GM12878 (cell line): ENCODE data around the gene NDUFA12. TPM values are rescaled to one million over a fixed set of nuclear protein-coding genes. Genes with fewer than 3 reads are reported as not detected.

Experiments used
- ATAC-seq: fragments of 200-7000 bp; cut with Tn5 transposase; 3 replicates; pipeline ENCODE4 v1.9.1; 2020; ENCODE audit warnings: mild to moderate bottlenecking, moderate library complexity
- BruUV-seq: library from RNA; stranded (reverse); fragments of 400-500 nt; replicated peaks from 2 replicates; lab custom pipeline; 2021; lab: Mats Ljungman, UMichigan
- CTCF ChIA-PET: fragments of 300-600 bp; sonication (Branson Sonifier 250); formaldehyde crosslinking; extraction: SDS; loops from one replicate; lab custom pipeline; 2021; ENCODE audit warnings: inconsistent platforms; lab: Yijun Ruan, JAX
- POLR2A ChIA-PET: fragments of 350-600 bp; formaldehyde crosslinking; extraction: SDS; loops from one replicate; lab custom pipeline; 2021; ENCODE audit warnings: inconsistent platforms; lab: Charles Lee
- RAD21 ChIA-PET: fragments of 300-600 bp; sonication (Branson Sonifier 250); formaldehyde crosslinking; loops from one replicate; lab custom pipeline; 2023; ENCODE audit warnings: antibody characterized with exemption; ENCODE audit not compliant: unreplicated experiment; lab: Charles Lee
- SMC1A ChIA-PET: fragments of 300-600 bp; sonication (Branson Sonifier 250); formaldehyde crosslinking; loops from one replicate; lab custom pipeline; 2023; ENCODE audit not compliant: unreplicated experiment, uncharacterized antibody; lab: Charles Lee
- DNase-seq: peaks from one replicate; pipeline ENCODE4 v3.0.0-alpha.2; 2011; ENCODE audit warnings: low read depth, low spot score
- FAIRE-seq: peaks from 3 replicates; lab custom pipeline; 2011; peaks lifted over from hg19 to GRCh38; lab: Jason Lieb, UNC
- H2AFZ ChIP-seq: 2 replicates; pipeline ENCODE4 v1.6.0; 2011; ENCODE audit warnings: low read depth, low read length, control low read depth; ENCODE audit not compliant: control insufficient read depth
- H3K27ac ChIP-seq: 2 replicates; pipeline ENCODE4 v1.5.1; 2011; ENCODE audit warnings: control low read depth; ENCODE audit not compliant: control insufficient read depth, insufficient read depth
- H3K27me3 ChIP-seq, 2 experiments: replicated peaks in 1 of 2; 2 replicates each; pipeline versions ENCODE4 v1.6.0 to v1.6.1; 2011; ENCODE audit warnings: low read length in 1 of 2; ENCODE audit not compliant: control insufficient read depth in 2 of 2, insufficient read depth in 2 of 2
- H3K36me3 ChIP-seq, 2 experiments: 2 replicates each; pipeline ENCODE4 v1.5.1; 2011; ENCODE audit warnings: low read length in 1 of 2; ENCODE audit not compliant: control insufficient read depth in 2 of 2, insufficient read depth in 2 of 2
- H3K4me1 ChIP-seq: 2 replicates; pipeline ENCODE4 v1.6.1; 2011; ENCODE audit warnings: mild to moderate bottlenecking, low read length, moderate library complexity, mixed read lengths; ENCODE audit not compliant: control insufficient read depth, insufficient read depth
- H3K4me2 ChIP-seq: 2 replicates; pipeline ENCODE4 v1.6.0; 2011; ENCODE audit warnings: control low read depth; ENCODE audit not compliant: control insufficient read depth, insufficient read depth
- H3K4me3 ChIP-seq: fragments of 200-600 bp; sonication (generic); 2 replicates; pipeline ENCODE4 v1.5.1; 2016
- H3K79me2 ChIP-seq: 2 replicates; pipeline ENCODE4 v1.6.0; 2011; ENCODE audit warnings: low read length; ENCODE audit not compliant: control insufficient read depth, insufficient read depth
- H3K9ac ChIP-seq: 2 replicates; pipeline ENCODE4 v1.8.0; 2011; ENCODE audit warnings: low read length, control low read depth, mixed read lengths; ENCODE audit not compliant: control insufficient read depth, insufficient read depth
- H3K9me3 ChIP-seq: replicated peaks from 3 replicates; pipeline ENCODE4 v1.5.1; 2011; ENCODE audit warnings: mild to moderate bottlenecking, low read length; ENCODE audit not compliant: control insufficient read depth, insufficient read depth
- H4K20me1 ChIP-seq: 2 replicates; pipeline ENCODE4 v1.6.0; 2011; ENCODE audit not compliant: control insufficient read depth, insufficient read depth
- CBFB ChIP-seq: IDR thresholded peaks from 2 replicates; pipeline ENCODE4 v1.6.1; 2016; ENCODE audit warnings: antibody characterized with exemption, low read depth
- CEBPB ChIP-seq, 2 experiments: fragments of 150-350 bp in 1 of 2; IDR thresholded peaks; 2 replicates each; pipeline ENCODE4 v1.6.1; 2012 to 2014; ENCODE audit warnings: low read depth in 2 of 2, low read length in 2 of 2, borderline replicate concordance in 1 of 2, inconsistent platforms in 1 of 2
- CUX1 ChIP-seq: IDR thresholded peaks from 2 replicates; pipeline ENCODE4 v1.6.1; 2012; ENCODE audit warnings: improper control_type of control experiment, low read depth, low read length; ENCODE audit not compliant: insufficient replicate concordance
- HSF1 ChIP-seq: fragments of 150-350 bp; IDR thresholded peaks from 2 replicates; pipeline ENCODE4 v1.6.1; 2014; ENCODE audit warnings: mild to moderate bottlenecking, low read depth, low read length
- MEF2A ChIP-seq: IDR thresholded peaks from 2 replicates; pipeline ENCODE4 v1.6.1; 2011; ENCODE audit warnings: low read depth, mild to moderate bottlenecking, low read length, moderate library complexity; ENCODE audit not compliant: insufficient read depth
- PML ChIP-seq: IDR thresholded peaks from 2 replicates; pipeline ENCODE4 v1.6.1; 2012; ENCODE audit warnings: low read length, inconsistent platforms
- RAD51 ChIP-seq: fragments of 450-650 bp; IDR thresholded peaks from 2 replicates; pipeline ENCODE4 v1.6.1; 2016; ENCODE audit warnings: moderate library complexity, mild to moderate bottlenecking, inconsistent platforms
- SMAD5 ChIP-seq: IDR thresholded peaks from 2 replicates; pipeline ENCODE4 v1.6.1; 2016; ENCODE audit warnings: antibody characterized with exemption, low read depth
- YY1 ChIP-seq: IDR thresholded peaks from 2 replicates; pipeline ENCODE4 v1.6.1; 2011; ENCODE audit warnings: low read depth, mild to moderate bottlenecking, low read length
- ZNF24 ChIP-seq: fragments of 450-650 bp; IDR thresholded peaks from 2 replicates; pipeline ENCODE4 v1.6.1; 2017; ENCODE audit warnings: antibody characterized with exemption, mild to moderate bottlenecking
- WGBS: methylation state at CpG from one replicate; pipeline ENCODE4 v1.1.6; 2016; ENCODE audit warnings: low lambda C conversion rate; ENCODE audit not compliant: insufficient replicate concordance, insufficient coverage; ENCODE audit errors: missing lambda C conversion rate; 5-methylcytosine and 5-hydroxymethylcytosine counted together
- in situ Hi-C: fragments of 300-500 bp; cut with MboI; formaldehyde crosslinking; loops from 9 replicates; pipeline ENCODE4 v1.14.3; 2018; ENCODE audit warnings: mixed read lengths
- intact Hi-C: fragments of 100-400 bp; cut with micrococcal nuclease; formaldehyde crosslinking; loops from one replicate; pipeline ENCODE4 v1.14.2; 2022; ENCODE audit not compliant: unreplicated experiment
- polyA plus RNA-seq, 11 experiments: library from polyadenylated mRNA; depleted of rRNA in 4 of 11; unstranded in 6 of 11; stranded (reverse) in 5 of 11; fragments of >200 nt; fragmentation: Nextera tagmentation in 4 of 11; fragmentation: Illumina TruSeq in 1 of 11; extraction: Ambion mirVana in 4 of 11; extraction: Trizol in 1 of 11; gene quantifications; 1 replicate in 1 of 11; 2 replicates in 10 of 11; pipeline versions ENCODE4 v1.2.1 to v1.2.3, GENCODE V29; 2011 to 2016; ENCODE audit warnings: inconsistent platforms in 2 of 11, missing spikeins in 2 of 11, low read depth in 1 of 11
- total RNA-seq, 4 experiments: library from RNA; depleted of rRNA in 3 of 4; stranded (reverse); fragments of >200 nt in 3 of 4; fragmentation: Illumina TruSeq in 1 of 4; extraction: Trizol in 1 of 4; gene quantifications; 2 replicates each; pipeline versions ENCODE4 v1.2.1 to v1.2.3, GENCODE V29; 2013 to 2021

The NDUFA12 gene
- total and polyA plus RNA-seq, 10 of the 15 experiments (the other 5 are each of a cell fraction or from before 2014, with no cell fraction given) = 141 to 1,021 (median 295) TPM

- WGBS = 90% methylated on average over 2 of the region's 2 CpGs
- BruUV-seq = no TSS peak
- no peaks in the 10 kb centered on the region for H4K20me1 ChIP-seq
- no peak overlapping the region for H3K4me3 ChIP-seq
- no peak overlapping the region for H3K27ac ChIP-seq
- ChIA-PET CTCF (interaction anchor here (0.6 to 1.2 kb wide), 5 partner anchors 9 to 45 kb away, joined by 3 to 5 read pairs (median 3); no protein-coding TSS in a partner anchor), SMC1A (interaction anchor here (0.6 to 1.4 kb wide), 10 partner anchors 9 to 427 kb away, joined by 3 to 6 read pairs (median 3); no protein-coding TSS in a partner anchor), POLR2A (interaction anchor here (0.6 kb wide), 1 partner anchor 23 kb away, joined by 5 read pairs; no protein-coding TSS in a partner anchor), RAD21 (no interaction called here)
- H3K79me2 ChIP-seq = no peaks in the 10 kb centered on the region
- H3K4me1 ChIP-seq = peaks cover 4% of the 10 kb centered on the region; the same call in 1 of the 2 replicates
- H3K9me3 ChIP-seq = no peaks in the 10 kb centered on the region
- H2AFZ ChIP-seq = no peak overlapping the region
- H3K4me2 ChIP-seq = no peak overlapping the region
- H3K9ac ChIP-seq = no peak overlapping the region
- intact Hi-C loops = no loop called here
- no peak for TF ChIP-seq SMAD5
- no peak for TF ChIP-seq CEBPB (IDR thresholded peaks at IDR 0.05; ENCODE audit: borderline replicate concordance in 1 of 2, low read depth in 2 of 2, low read length in 2 of 2)
- no peak for TF ChIP-seq PML
- TF ChIP-seq YY1 = no peak
- no peak for TF ChIP-seq ZNF24
- no peak for TF ChIP-seq RAD51
- TF ChIP-seq MEF2A = no peak
- TF ChIP-seq, all 136 proteins: peak for 0
- FAIRE-seq (no peak), DNase-seq (no peak), ATAC-seq (no peak)
- H3K27me3 ChIP-seq = no peaks in the 10 kb centered on the region
- H3K36me3 ChIP-seq = peaks cover 3 to 5% of the 10 kb centered on the region in 2 experiments
- in situ Hi-C loops = no loop called here
Measured at GRCh38 chr12:94972795-94973194, 30.7 kb downstream of the NDUFA12 start.

- intact Hi-C loops = no loop called here
- BruUV-seq = no TSS peak
- H3K9ac ChIP-seq = no peak overlapping the region
- no peaks in the 10 kb centered on the region for H3K79me2 ChIP-seq
- FAIRE-seq (no peak), DNase-seq (no peak), ATAC-seq (no peak)
- CTCF ChIA-PET = no interaction called here
- no peaks in the 10 kb centered on the region for H4K20me1 ChIP-seq
- no peak overlapping the region for H2AFZ ChIP-seq
- H3K27me3 ChIP-seq = no peaks in the 10 kb centered on the region
- 100% methylated on average over 2 of the region's 2 CpGs for WGBS
- RAD21 ChIA-PET = no interaction called here
- no peaks in the 10 kb centered on the region for H3K9me3 ChIP-seq
- no peak overlapping the region for H3K4me2 ChIP-seq
- POLR2A ChIA-PET = no interaction called here
- no peak overlapping the region for H3K27ac ChIP-seq
- in situ Hi-C loops = no loop called here
- no peak overlapping the region for H3K4me3 ChIP-seq
- SMC1A ChIA-PET = no interaction called here
- H3K4me1 ChIP-seq = peaks cover 4% of the 10 kb centered on the region; the same call in 1 of the 2 replicates
- peaks cover 3 to 5% of the 10 kb centered on the region in 2 experiments for H3K36me3 ChIP-seq
- TF ChIP-seq CUX1 (no peak), HSF1 (no peak), CBFB (no peak)
Measured at GRCh38 chr12:94971923-94972322, 31.6 kb downstream of the NDUFA12 start.
